PC-9 (cell line): ENCODE measurements around the gene PRSS23. TPM values are rescaled to one million over a fixed set of nuclear protein-coding genes. Genes with fewer than 3 reads are reported as not detected.
A peak's percentile ranks its signal among the peaks of the same experiment; 100 is the strongest.
"Not testable (repeated sequence)": the region's sequence is repeated elsewhere in the genome, so short reads cannot be mapped to it uniquely, and the experiment has no call there.

Experiments used
- BruUV-seq: library from RNA; stranded (reverse); fragments of 400-500 nt; replicated peaks from 2 replicates; lab custom pipeline; 2021; lab: Mats Ljungman, UMichigan
- CTCF ChIA-PET: fragments of 300-600 bp; sonication (Branson Sonifier 250); formaldehyde crosslinking; loops from one replicate; lab custom pipeline; 2022; ENCODE audit warnings: antibody characterized with exemption; lab: Charles Lee
- POLR2A ChIA-PET: fragments of 300-600 bp; sonication (Branson Sonifier 250); formaldehyde crosslinking; loops from one replicate; lab custom pipeline; 2022; ENCODE audit warnings: antibody characterized with exemption; ENCODE audit not compliant: unreplicated experiment; lab: Charles Lee
- DNase-seq, 2 experiments: peaks; one replicate each; pipeline versions ENCODE4 v3.0.0 to v3.0.0-alpha.2; 2015 to 2022; ENCODE audit warnings: mixed read lengths in 1 of 2
- H2AFZ ChIP-seq: fragments of 200-600 bp; sonication (generic); 2 replicates; pipeline ENCODE4 v1.8.1; 2017; ENCODE audit warnings: antibody characterized with exemption
- H3F3A ChIP-seq: fragments of 200-600 bp; sonication (generic); 2 replicates; pipeline ENCODE4 v1.8.1; 2017; ENCODE audit warnings: antibody characterized with exemption, mild to moderate bottlenecking, low read depth; ENCODE audit not compliant: insufficient read depth
- H3K27ac ChIP-seq: fragments of 200-600 bp; sonication (generic); 2 replicates; pipeline ENCODE4 v1.6.1; 2016; ENCODE audit warnings: mixed run types
- H3K27me3 ChIP-seq: fragments of 200-600 bp; sonication (generic); 2 replicates; pipeline ENCODE4 v1.6.1; 2016; ENCODE audit warnings: low read depth, mixed run types; ENCODE audit not compliant: insufficient read depth
- H3K36me3 ChIP-seq: fragments of 200-600 bp; sonication (generic); 2 replicates; pipeline ENCODE4 v1.6.1; 2016; ENCODE audit warnings: low read depth, mixed run types
- H3K4me1 ChIP-seq: fragments of 200-600 bp; sonication (generic); replicated peaks from 2 replicates; pipeline ENCODE4 v1.6.1; 2016; ENCODE audit warnings: mixed run types; ENCODE audit not compliant: insufficient read depth
- H3K4me2 ChIP-seq: fragments of 200-600 bp; sonication (generic); 2 replicates; pipeline ENCODE4 v1.6.1; 2017; ENCODE audit warnings: mixed run types
- H3K4me3 ChIP-seq: fragments of 200-600 bp; sonication (generic); 2 replicates; pipeline ENCODE4 v1.6.1; 2016; ENCODE audit warnings: mixed run types
- H3K79me2 ChIP-seq: fragments of 200-600 bp; sonication (generic); 2 replicates; pipeline ENCODE4 v1.6.1; 2017; ENCODE audit warnings: low read depth, mixed run types
- H3K9me2 ChIP-seq: fragments of 200-600 bp; sonication (generic); 2 replicates; pipeline ENCODE4 v1.8.1; 2017; ENCODE audit warnings: mild to moderate bottlenecking; ENCODE audit not compliant: insufficient read depth
- H3K9me3 ChIP-seq: fragments of 200-600 bp; sonication (generic); 2 replicates; pipeline ENCODE4 v1.8.1; 2016; ENCODE audit warnings: low read depth; ENCODE audit not compliant: insufficient read depth
- H4K20me1 ChIP-seq: fragments of 200-600 bp; sonication (generic); 2 replicates; pipeline ENCODE4 v1.8.1; 2017; ENCODE audit not compliant: insufficient read depth
- EZH2 ChIP-seq: fragments of 200-600 bp; sonication (generic); IDR thresholded peaks from 2 replicates; pipeline ENCODE4 v1.8.0; 2017; ENCODE audit warnings: antibody characterized with exemption, low read depth
- intact Hi-C: fragments of 100-400 bp; cut with micrococcal nuclease; formaldehyde crosslinking; loops from one replicate; pipeline ENCODE4 v1.10.0; 2022; ENCODE audit not compliant: unreplicated experiment
- total RNA-seq: library from RNA; stranded (reverse); gene quantifications from 2 replicates; pipeline ENCODE4 v1.2.3, GENCODE V29; 2021
- TF ChIP-seq, protein P1 (sequence below): fragments of 200-600 bp; sonication (generic); conservative IDR thresholded peaks from 2 replicates; pipeline ENCODE4 v1.6.1; 2017; ENCODE audit warnings: mixed run types, antibody characterized with exemption, mild to moderate bottlenecking, moderate library complexity

PRSS23 gene
- total RNA-seq, 1 experiment from 2014 or later: 235 TPM

- intact Hi-C loops: loop anchor here (1.0 to 10.0 kb wide), 10 partner anchors 18 to 964 kb away; partner anchors contain the start of genes CCDC83 and PRSS23
These were observed 18.3 kb downstream of the PRSS23 start for GRCh38 chr11:86818462-86819192.

DNA sequence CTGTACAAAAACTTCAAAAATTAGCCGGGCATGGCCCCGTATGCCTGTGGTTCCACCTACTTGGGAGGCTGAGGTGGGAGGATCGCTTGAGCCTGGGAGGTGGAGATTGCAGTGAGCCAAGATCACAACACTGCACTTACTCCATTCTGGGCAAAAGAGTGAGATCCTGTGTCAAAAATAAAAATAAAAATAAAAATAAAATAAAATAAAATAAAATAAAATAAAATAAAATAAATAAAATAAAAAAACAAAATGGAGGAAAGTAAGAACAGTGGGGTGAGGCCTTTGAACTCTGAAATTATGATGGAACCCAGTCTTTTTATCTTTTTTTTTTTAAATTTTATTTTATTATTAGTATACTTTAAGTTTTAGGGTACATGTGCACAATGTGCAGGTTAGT, 23.8 kb downstream of the PRSS23 start:
- H3K27me3 ChIP-seq, H3K36me3 ChIP-seq, DNase-seq, H3K9me2 ChIP-seq, H3K4me2 ChIP-seq, H3K9me3 ChIP-seq, H2AFZ ChIP-seq, H3K4me1 ChIP-seq, POLR2A ChIA-PET, CTCF ChIA-PET, H3F3A ChIP-seq, H3K79me2 ChIP-seq, intact Hi-C loops, H3K27ac ChIP-seq, H3K4me3 ChIP-seq, H4K20me1 ChIP-seq, BruUV-seq: not testable (repeated sequence)

More at GRCh38 chr11:86818462-86819192, 18.3 kb downstream of the PRSS23 start:
- H3K4me3 ChIP-seq: no peak overlapping the region
- no peak overlapping the region for H3K27ac ChIP-seq
- no peaks in the 10 kb centered on the region for H3K9me3 ChIP-seq
- H3K4me2 ChIP-seq: peak overlapping the region; percentile 42; the same call in 1 of the 2 replicates
- BruUV-seq: no TSS peak
- no peaks in the 10 kb centered on the region for H3K79me2 ChIP-seq
- 0 out of 2 replicates have a peak, but pooled peaks cover 4% of the 10 kb centered on the region for H3K36me3 ChIP-seq
- H3K9me2 ChIP-seq: no peaks in the 10 kb centered on the region
- H3F3A ChIP-seq: no peaks in the 10 kb centered on the region
- H2AFZ ChIP-seq: peak overlapping the region; percentile 30
- TF ChIP-seq, protein P1, sequence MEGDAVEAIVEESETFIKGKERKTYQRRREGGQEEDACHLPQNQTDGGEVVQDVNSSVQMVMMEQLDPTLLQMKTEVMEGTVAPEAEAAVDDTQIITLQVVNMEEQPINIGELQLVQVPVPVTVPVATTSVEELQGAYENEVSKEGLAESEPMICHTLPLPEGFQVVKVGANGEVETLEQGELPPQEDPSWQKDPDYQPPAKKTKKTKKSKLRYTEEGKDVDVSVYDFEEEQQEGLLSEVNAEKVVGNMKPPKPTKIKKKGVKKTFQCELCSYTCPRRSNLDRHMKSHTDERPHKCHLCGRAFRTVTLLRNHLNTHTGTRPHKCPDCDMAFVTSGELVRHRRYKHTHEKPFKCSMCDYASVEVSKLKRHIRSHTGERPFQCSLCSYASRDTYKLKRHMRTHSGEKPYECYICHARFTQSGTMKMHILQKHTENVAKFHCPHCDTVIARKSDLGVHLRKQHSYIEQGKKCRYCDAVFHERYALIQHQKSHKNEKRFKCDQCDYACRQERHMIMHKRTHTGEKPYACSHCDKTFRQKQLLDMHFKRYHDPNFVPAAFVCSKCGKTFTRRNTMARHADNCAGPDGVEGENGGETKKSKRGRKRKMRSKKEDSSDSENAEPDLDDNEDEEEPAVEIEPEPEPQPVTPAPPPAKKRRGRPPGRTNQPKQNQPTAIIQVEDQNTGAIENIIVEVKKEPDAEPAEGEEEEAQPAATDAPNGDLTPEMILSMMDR: peak; percentile 94
- no peak for TF ChIP-seq EZH2
- H3K27me3 ChIP-seq: no peaks in the 10 kb centered on the region
- ChIA-PET CTCF (no interaction called here), POLR2A (no interaction called here)
- no peaks in the 10 kb centered on the region for H4K20me1 ChIP-seq
- peaks cover 20% of the 10 kb centered on the region for H3K4me1 ChIP-seq
- DNase-seq: peak in 1 of 2 experiments; percentile 77

DNA sequence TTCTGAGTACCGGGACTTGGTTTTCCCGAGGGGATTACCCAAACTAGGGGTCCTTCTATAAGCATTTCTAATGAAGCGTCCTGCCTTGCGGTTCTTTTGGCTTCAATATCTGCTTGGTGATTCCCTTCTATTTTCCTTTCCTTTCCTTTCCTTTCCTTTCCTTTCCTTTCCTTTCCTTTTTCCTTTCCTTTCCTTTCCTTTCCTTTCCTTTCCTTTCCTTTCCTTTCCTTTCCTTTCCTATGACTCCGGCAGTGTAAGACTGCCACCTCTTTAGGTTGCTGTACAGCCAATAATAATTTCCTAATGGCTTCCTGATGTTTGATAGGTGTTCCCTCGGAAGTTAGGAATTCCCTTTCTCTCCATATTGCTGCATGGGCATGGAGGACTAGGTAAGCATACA, 34.0 kb downstream of the PRSS23 start:
- H3K4me1 ChIP-seq, H2AFZ ChIP-seq, CTCF ChIA-PET, H3K79me2 ChIP-seq, H3K27me3 ChIP-seq, BruUV-seq, POLR2A ChIA-PET, H3K9me3 ChIP-seq, DNase-seq, H3K4me2 ChIP-seq, H3K36me3 ChIP-seq, H3K27ac ChIP-seq, H3F3A ChIP-seq, H4K20me1 ChIP-seq, intact Hi-C loops, H3K4me3 ChIP-seq, H3K9me2 ChIP-seq: not testable (repeated sequence)

GRCh38 chr11:86844762-86845508, 44.6 kb downstream of the PRSS23 start:
- H3K4me3 ChIP-seq, H4K20me1 ChIP-seq, intact Hi-C loops, H3K27ac ChIP-seq, H2AFZ ChIP-seq, H3K9me3 ChIP-seq, H3K9me2 ChIP-seq, H3F3A ChIP-seq, BruUV-seq, CTCF ChIA-PET, POLR2A ChIA-PET, H3K79me2 ChIP-seq, H3K27me3 ChIP-seq, H3K36me3 ChIP-seq: not testable (repeated sequence)
- peak in 1 of 2 experiments; percentile 55 for DNase-seq
- Histone ChIP-seq H3K4me2 (0 out of 2 replicates have a peak overlapping the region, but pooled peaks have one; percentile 3), H3K4me1 (peaks cover 16% of the 10 kb centered on the region; the same call in 1 of the 2 replicates)
